H9 (cell line): ENCODE measurements around the gene NEDD4L. TPM values are rescaled to one million over a fixed set of nuclear protein-coding genes. Genes with fewer than 3 reads are reported as not detected.

ENCODE experiments used
- DNase-seq: peaks from one replicate; pipeline ENCODE4 v3.0.0-alpha.2; 2017
- H2AFZ ChIP-seq: one replicate; pipeline ENCODE4 v1.6.1; 2013; ENCODE audit warnings: mild to moderate bottlenecking, low read length, control low read depth, moderate library complexity
- H2AK5ac ChIP-seq: 2 replicates; pipeline ENCODE4 v1.6.1; 2013; ENCODE audit warnings: low read length, control low read depth, mixed read lengths; ENCODE audit not compliant: insufficient read length
- H2BK120ac ChIP-seq: one replicate; pipeline ENCODE4 v1.6.1; 2013; ENCODE audit warnings: low read depth, mild to moderate bottlenecking, low read length, control low read depth, inconsistent platforms; ENCODE audit not compliant: poor library complexity, severe bottlenecking
- H2BK12ac ChIP-seq: 2 replicates; pipeline ENCODE4 v1.6.1; 2013; ENCODE audit warnings: low read length, control low read depth, mixed read lengths, low read depth; ENCODE audit not compliant: insufficient read length
- H2BK15ac ChIP-seq: 2 replicates; pipeline ENCODE4 v1.6.1; 2013; ENCODE audit warnings: low read depth, low read length, control low read depth
- H2BK20ac ChIP-seq: one replicate; pipeline ENCODE4 v1.6.1; 2013; ENCODE audit warnings: low read depth, mild to moderate bottlenecking, low read length, control low read depth, inconsistent platforms; ENCODE audit not compliant: poor library complexity, severe bottlenecking
- H2BK5ac ChIP-seq: 2 replicates; pipeline ENCODE4 v1.6.1; 2013; ENCODE audit warnings: low read length, control low read depth, mixed read lengths; ENCODE audit not compliant: insufficient read length
- H3K14ac ChIP-seq: 2 replicates; pipeline ENCODE4 v1.6.1; 2013; ENCODE audit warnings: low read length, control low read depth; ENCODE audit not compliant: insufficient read depth
- H3K18ac ChIP-seq: 2 replicates; pipeline ENCODE4 v1.6.1; 2013; ENCODE audit warnings: low read depth, mild to moderate bottlenecking, mixed read lengths, low read length, control low read depth; ENCODE audit not compliant: insufficient read length
- H3K23ac ChIP-seq: 2 replicates; pipeline ENCODE4 v1.6.1; 2013; ENCODE audit warnings: low read length, control low read depth, mixed read lengths, low read depth; ENCODE audit not compliant: insufficient read length
- H3K23me2 ChIP-seq: 2 replicates; pipeline ENCODE4 v1.6.1; 2013; ENCODE audit warnings: low read depth, mild to moderate bottlenecking, mixed read lengths, low read length, control low read depth; ENCODE audit not compliant: insufficient read length, poor library complexity, severe bottlenecking
- H3K27ac ChIP-seq: 2 replicates; pipeline ENCODE4 v1.5.1; 2013; ENCODE audit warnings: low read length, control low read depth, mixed read lengths, low read depth; ENCODE audit not compliant: insufficient read length
- H3K27me3 ChIP-seq: 2 replicates; pipeline ENCODE4 v1.6.1; 2013; ENCODE audit warnings: low read length, control low read depth, inconsistent platforms; ENCODE audit not compliant: insufficient read depth
- H3K4ac ChIP-seq: 2 replicates; pipeline ENCODE4 v1.6.1; 2013; ENCODE audit warnings: low read depth, mild to moderate bottlenecking, control low read depth, inconsistent platforms, low read length, moderate library complexity
- H3K4me1 ChIP-seq: 2 replicates; pipeline ENCODE4 v1.6.1; 2013; ENCODE audit warnings: low read length, control low read depth, inconsistent platforms; ENCODE audit not compliant: insufficient read depth
- H3K4me2 ChIP-seq: 2 replicates; pipeline ENCODE4 v1.6.1; 2013; ENCODE audit warnings: low read length, control low read depth, mixed read lengths; ENCODE audit not compliant: insufficient read length, insufficient read depth
- H3K56ac ChIP-seq: 2 replicates; pipeline ENCODE4 v1.6.1; 2013; ENCODE audit warnings: low read depth, mild to moderate bottlenecking, mixed read lengths, low read length, control low read depth; ENCODE audit not compliant: insufficient read length
- H3K79me1 ChIP-seq: 2 replicates; pipeline ENCODE4 v1.6.1; 2013; ENCODE audit warnings: low read depth, mild to moderate bottlenecking, moderate library complexity, low read length, control low read depth, inconsistent platforms; ENCODE audit not compliant: insufficient read depth, poor library complexity, severe bottlenecking
- H3K79me2 ChIP-seq: 2 replicates; pipeline ENCODE4 v1.6.1; 2013; ENCODE audit warnings: low read length, control low read depth, inconsistent platforms; ENCODE audit not compliant: insufficient read depth
- H3K9ac ChIP-seq: 2 replicates; pipeline ENCODE4 v1.6.1; 2013; ENCODE audit warnings: low read length, control low read depth, mixed read lengths; ENCODE audit not compliant: insufficient read length; ENCODE audit errors: extremely low read depth
- H3K9me3 ChIP-seq: one replicate; pipeline ENCODE4 v1.6.1; 2013; ENCODE audit warnings: low read depth, low read length, inconsistent platforms; ENCODE audit not compliant: control insufficient read depth
- H3T11ph ChIP-seq: one replicate; pipeline ENCODE4 v1.6.1; 2013; ENCODE audit warnings: mild to moderate bottlenecking, low read length, control low read depth, inconsistent platforms
- H4K20me1 ChIP-seq: one replicate; pipeline ENCODE4 v1.6.1; 2013; ENCODE audit not compliant: control insufficient read depth, insufficient read length, insufficient read depth
- H4K5ac ChIP-seq: 2 replicates; pipeline ENCODE4 v1.6.1; 2013; ENCODE audit warnings: low read depth, mild to moderate bottlenecking, mixed read lengths, low read length, control low read depth; ENCODE audit not compliant: insufficient read length
- H4K8ac ChIP-seq: replicated peaks from 2 replicates; pipeline ENCODE4 v1.6.1; 2013; ENCODE audit warnings: low read length, control low read depth, mixed read lengths, low read depth; ENCODE audit not compliant: insufficient read length
- H4K91ac ChIP-seq: 2 replicates; pipeline ENCODE4 v1.6.1; 2013; ENCODE audit warnings: low read depth, mild to moderate bottlenecking, moderate library complexity, mixed read lengths, low read length, control low read depth; ENCODE audit not compliant: insufficient read length
- H3K27ac Mint-ChIP-seq, 3 experiments: 2 replicates in 2 of 3; 3 replicates in 1 of 3; pipeline ENCODE4 v1.8.0; 2020 to 2021; ENCODE audit warnings: mixed read lengths in 3 of 3, mild to moderate bottlenecking in 1 of 3, moderate library complexity in 1 of 3
- H3K27me3 Mint-ChIP-seq: 2 replicates; pipeline ENCODE4 v1.8.0; 2021; ENCODE audit warnings: low read depth, mild to moderate bottlenecking, moderate library complexity, mixed read lengths
- H3K36me3 Mint-ChIP-seq, 3 experiments: 2 replicates in 2 of 3; 3 replicates in 1 of 3; pipeline ENCODE4 v1.8.0; 2020 to 2021; ENCODE audit warnings: low read depth in 3 of 3, mixed read lengths in 3 of 3; ENCODE audit not compliant: insufficient read depth in 1 of 3
- H3K4me1 Mint-ChIP-seq, 2 experiments: 2 replicates each; pipeline ENCODE4 v1.8.0; 2020; ENCODE audit warnings: mixed read lengths in 2 of 2
- H3K4me3 Mint-ChIP-seq, 2 experiments: 2 replicates in 1 of 2; 3 replicates in 1 of 2; pipeline ENCODE4 v1.8.0; 2020 to 2021; ENCODE audit warnings: mild to moderate bottlenecking in 2 of 2, mixed read lengths in 2 of 2, moderate library complexity in 1 of 2
- H3K9me3 Mint-ChIP-seq, 2 experiments: 2 replicates in 1 of 2; 3 replicates in 1 of 2; pipeline ENCODE4 v1.8.0; 2020; ENCODE audit warnings: mild to moderate bottlenecking in 2 of 2, mixed read lengths in 2 of 2, moderate library complexity in 1 of 2
- CTCF ChIP-seq: fragments of 200-600 bp; sonication (generic); conservative IDR thresholded peaks from 3 replicates; pipeline ENCODE4 v1.8.0; 2021; ENCODE audit warnings: antibody characterized with exemption, mild to moderate bottlenecking
- whole genome bisulfite sequencing: extraction: QIAGEN DNeasy Blood & Tissue Kit; methylation state at CpG from one replicate; pipeline ENCODE4 v1.1.7; 2013; ENCODE audit warnings: missing lambda C conversion rate, low lambda C conversion rate, mixed read lengths; ENCODE audit not compliant: insufficient read length; ENCODE audit errors: extremely low coverage; 5-methylcytosine and 5-hydroxymethylcytosine counted together
- total RNA-seq: library from RNA; stranded (reverse); gene quantifications from 2 replicates; pipeline ENCODE4 v1.2.1, GENCODE V29; 2021

The NEDD4L gene
- total RNA-seq, 1 experiment from 2014 or later, result 76.3 TPM

GRCh38 chr18:58324824-58325480 is 280.9 kb downstream of the NEDD4L start:
- Histone ChIP-seq H3K27ac (no peak overlapping the region), H3K27me3 (no peaks in the 10 kb centered on the region), H2AFZ (no peak overlapping the region), H3K56ac (no peak overlapping the region), H3K14ac (no peak overlapping the region), H3K79me1 (peaks cover under 1% of the 10 kb centered on the region), H4K20me1 (no peaks in the 10 kb centered on the region), H2BK15ac (no peak overlapping the region), H2BK5ac (no peak overlapping the region), H3K9me3 (no peaks in the 10 kb centered on the region), H3K4me2 (no peak overlapping the region), H2BK12ac (no peak overlapping the region), H3K4me1 (no peaks in the 10 kb centered on the region), H2BK120ac (no peak overlapping the region), H3K9ac (no peak overlapping the region), H2AK5ac (no peak overlapping the region), H3K18ac (no peak overlapping the region), H3K23me2 (no peaks in the 10 kb centered on the region), H3T11ph (no peak overlapping the region), H2BK20ac (no peak overlapping the region), H4K8ac (no peak overlapping the region), H3K23ac (no peak overlapping the region), H4K91ac (no peak overlapping the region), H3K79me2 (no peaks in the 10 kb centered on the region), H3K4ac (no peak overlapping the region), H4K5ac (no peak overlapping the region)
- Mint-ChIP-seq H3K27me3 (no peaks in the 10 kb centered on the region), H3K9me3 (no peaks in the 10 kb centered on the region), H3K4me3 (no peak overlapping the region), H3K27ac (no peak overlapping the region), H3K4me1 (peaks cover 3 to 4% of the 10 kb centered on the region in 2 experiments; a peak in 1 of 4 replicates), H3K36me3 (peaks cover 0 to 45% (median 21%) of the 10 kb centered on the region in 3 experiments; a peak in 5 of 7 replicates)
- TF ChIP-seq CTCF, result no peak
- no CpG with 5 or more reads among the region's 16 CpGs for WGBS
- DNase-seq, result no peak
